IMR-90 (cell line): ENCODE data around the gene NKIRAS1.

ENCODE experiments used
- CEBPB ChIP-seq: IDR thresholded peaks from 2 replicates; pipeline ENCODE4 v1.6.1; 2012; ENCODE audit warnings: low read depth, low read length, improper control_type of control experiment
- RAD21 ChIP-seq: IDR thresholded peaks from 2 replicates; pipeline ENCODE4 v1.6.1; 2012; ENCODE audit warnings: low read length, improper control_type of control experiment
- SMC3 ChIP-seq: fragments of 150-350 bp; IDR thresholded peaks from 2 replicates; pipeline ENCODE4 v1.6.1; 2016; ENCODE audit warnings: low read depth, mild to moderate bottlenecking, antibody characterized with exemption, low read length, moderate library complexity
- TF ChIP-seq, protein P1 (sequence below): conservative IDR thresholded peaks from 2 replicates; pipeline ENCODE4 v1.5.1; 2012; ENCODE audit warnings: mild to moderate bottlenecking, low read depth, low read length, improper control_type of control experiment

DNA sequence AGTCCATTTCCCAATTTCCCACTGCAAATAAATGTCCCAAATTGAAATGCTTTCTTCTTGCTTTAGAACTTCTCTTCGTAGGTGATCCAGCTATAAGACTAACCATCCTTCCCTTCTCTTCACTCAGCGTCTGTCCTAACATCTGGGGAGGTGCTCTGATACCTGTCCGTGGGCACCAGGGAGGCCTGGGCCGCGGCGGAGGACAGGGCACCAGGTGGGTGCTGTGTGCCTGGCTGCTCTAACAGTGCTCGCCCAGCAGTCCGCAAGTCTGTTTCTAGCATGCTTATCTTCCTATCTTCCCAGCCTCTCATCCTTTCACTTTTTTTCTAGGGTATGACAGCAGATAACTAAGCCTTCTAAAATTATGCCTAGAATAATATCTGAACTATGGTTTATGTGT, 37.3 kb downstream of the NKIRAS1 start:
- TF ChIP-seq, protein P1, sequence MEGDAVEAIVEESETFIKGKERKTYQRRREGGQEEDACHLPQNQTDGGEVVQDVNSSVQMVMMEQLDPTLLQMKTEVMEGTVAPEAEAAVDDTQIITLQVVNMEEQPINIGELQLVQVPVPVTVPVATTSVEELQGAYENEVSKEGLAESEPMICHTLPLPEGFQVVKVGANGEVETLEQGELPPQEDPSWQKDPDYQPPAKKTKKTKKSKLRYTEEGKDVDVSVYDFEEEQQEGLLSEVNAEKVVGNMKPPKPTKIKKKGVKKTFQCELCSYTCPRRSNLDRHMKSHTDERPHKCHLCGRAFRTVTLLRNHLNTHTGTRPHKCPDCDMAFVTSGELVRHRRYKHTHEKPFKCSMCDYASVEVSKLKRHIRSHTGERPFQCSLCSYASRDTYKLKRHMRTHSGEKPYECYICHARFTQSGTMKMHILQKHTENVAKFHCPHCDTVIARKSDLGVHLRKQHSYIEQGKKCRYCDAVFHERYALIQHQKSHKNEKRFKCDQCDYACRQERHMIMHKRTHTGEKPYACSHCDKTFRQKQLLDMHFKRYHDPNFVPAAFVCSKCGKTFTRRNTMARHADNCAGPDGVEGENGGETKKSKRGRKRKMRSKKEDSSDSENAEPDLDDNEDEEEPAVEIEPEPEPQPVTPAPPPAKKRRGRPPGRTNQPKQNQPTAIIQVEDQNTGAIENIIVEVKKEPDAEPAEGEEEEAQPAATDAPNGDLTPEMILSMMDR, result no peak
- no peak for TF ChIP-seq RAD21
- TF ChIP-seq CEBPB, result no peak
- TF ChIP-seq SMC3, result no peak
